Occipital lobe (tissue), 2 donors: ENCODE data around the gene ING4. TPM values are rescaled to one million over a fixed set of nuclear protein-coding genes. Genes with fewer than 3 reads are reported as not detected.

ENCODE experiments used
- DNase-seq: peaks from one replicate; lab custom pipeline; 2025; lab: John Stamatoyannopoulos, UW
- total RNA-seq: library from RNA; depleted of rRNA; stranded (reverse); fragments of >200 nt; gene quantifications from one replicate; pipeline ENCODE4 v1.2.3, GENCODE V29; 2014

The ING4 gene
- total RNA-seq, 1 donor from 2014 or later, result 65.0 TPM

- no peak for DNase-seq
These were observed 25.7 kb upstream of the ING4 start for GRCh38 chr12:6688543-6688998.

- no peak for DNase-seq
These were observed 22.9 kb upstream of the ING4 start for GRCh38 chr12:6685814-6686213.

GRCh38 chr12:6684609-6685008, 21.7 kb upstream of the ING4 start:
- no peak for DNase-seq

GRCh38 chr12:6676962-6677361, 14.0 kb upstream of the ING4 start:
- DNase-seq, result no peak

- no peak for DNase-seq
These were observed 9.2 kb upstream of the ING4 start for GRCh38 chr12:6672143-6672542.

GRCh38 chr12:6667559-6668210, 4.8 kb upstream of the ING4 start:
- DNase-seq, result no peak

GRCh38 chr12:6666211-6666610, 3.3 kb upstream of the ING4 start:
- DNase-seq, result no peak

GRCh38 chr12:6664902-6665301, 2.0 kb upstream of the ING4 start:
- no peak for DNase-seq

GRCh38 chr12:6662602-6662905, 365 bp downstream of the ING4 start:
- DNase-seq, result no peak

GRCh38 chr12:6653987-6654386, 8.9 kb downstream of the ING4 start:
- DNase-seq, result no peak

- no peak for DNase-seq
These were observed 9.6 kb downstream of the ING4 start for GRCh38 chr12:6653342-6653741.

GRCh38 chr12:6652391-6652790, 10.5 kb downstream of the ING4 start:
- no peak for DNase-seq

GRCh38 chr12:6650832-6651231, 12.1 kb downstream of the ING4 start:
- DNase-seq, result no peak

- peak; percentile 52 for DNase-seq
These were observed 15.8 kb downstream of the ING4 start, which contains the start of gene ACRBP for GRCh38 chr12:6647083-6647604. Gene ACRBP (minus strand): TSS chr12:6647432. CDS start chr12:6647366, 66 bp downstream.

- no peak for DNase-seq
These were observed 16.4 kb downstream of the ING4 start for GRCh38 chr12:6646276-6647082.

- peak; percentile 9 for DNase-seq
These were observed 18.0 kb downstream of the ING4 start for GRCh38 chr12:6644903-6645302.

- no peak for DNase-seq
These were observed 18.7 kb downstream of the ING4 start for GRCh38 chr12:6644257-6644596.

GRCh38 chr12:6643569-6644256, 19.2 kb downstream of the ING4 start:
- no peak for DNase-seq

- DNase-seq, result peak; percentile 11
These were observed 21.8 kb downstream of the ING4 start for GRCh38 chr12:6641131-6641530.

GRCh38 chr12:6640497-6640896, 22.4 kb downstream of the ING4 start:
- DNase-seq, result no peak

GRCh38 chr12:6639151-6639801, 23.6 kb downstream of the ING4 start:
- DNase-seq, result no peak

- DNase-seq, result peak; percentile 9
These were observed 24.6 kb downstream of the ING4 start for GRCh38 chr12:6638305-6638704.
